Dendritic cell treated with granulocyte-macrophage colony-stimulating factor and Interleukin-4, amounts not matched to agents 40 ng/mL and 50 ng/mL, for 4 days (primary cell): Measurements from ENCODE around the gene DIP2A.

Experiments
- H3K27ac Mint-ChIP-seq: one replicate; pipeline ENCODE4 v1.8.0; 2022; ENCODE audit warnings: mild to moderate bottlenecking, mixed read lengths
- H3K27me3 Mint-ChIP-seq: one replicate; pipeline ENCODE4 v1.8.0; 2022; ENCODE audit warnings: mild to moderate bottlenecking, mixed read lengths
- H3K36me3 Mint-ChIP-seq: one replicate; pipeline ENCODE4 v1.8.0; 2022; ENCODE audit warnings: low read depth, mixed read lengths
- H3K4me1 Mint-ChIP-seq: one replicate; pipeline ENCODE4 v1.8.0; 2022; ENCODE audit warnings: low read depth, mixed read lengths
- H3K4me3 Mint-ChIP-seq: one replicate; pipeline ENCODE4 v1.8.0; 2022; ENCODE audit warnings: mild to moderate bottlenecking, moderate library complexity, mixed read lengths
- H3K9me3 Mint-ChIP-seq: one replicate; pipeline ENCODE4 v1.8.0; 2022; ENCODE audit warnings: mixed read lengths
- intact Hi-C: fragments of 100-400 bp; cut with micrococcal nuclease; formaldehyde crosslinking; loops from one replicate; pipeline ENCODE4 v1.15.0; 2022

DIP2A gene, protein sequence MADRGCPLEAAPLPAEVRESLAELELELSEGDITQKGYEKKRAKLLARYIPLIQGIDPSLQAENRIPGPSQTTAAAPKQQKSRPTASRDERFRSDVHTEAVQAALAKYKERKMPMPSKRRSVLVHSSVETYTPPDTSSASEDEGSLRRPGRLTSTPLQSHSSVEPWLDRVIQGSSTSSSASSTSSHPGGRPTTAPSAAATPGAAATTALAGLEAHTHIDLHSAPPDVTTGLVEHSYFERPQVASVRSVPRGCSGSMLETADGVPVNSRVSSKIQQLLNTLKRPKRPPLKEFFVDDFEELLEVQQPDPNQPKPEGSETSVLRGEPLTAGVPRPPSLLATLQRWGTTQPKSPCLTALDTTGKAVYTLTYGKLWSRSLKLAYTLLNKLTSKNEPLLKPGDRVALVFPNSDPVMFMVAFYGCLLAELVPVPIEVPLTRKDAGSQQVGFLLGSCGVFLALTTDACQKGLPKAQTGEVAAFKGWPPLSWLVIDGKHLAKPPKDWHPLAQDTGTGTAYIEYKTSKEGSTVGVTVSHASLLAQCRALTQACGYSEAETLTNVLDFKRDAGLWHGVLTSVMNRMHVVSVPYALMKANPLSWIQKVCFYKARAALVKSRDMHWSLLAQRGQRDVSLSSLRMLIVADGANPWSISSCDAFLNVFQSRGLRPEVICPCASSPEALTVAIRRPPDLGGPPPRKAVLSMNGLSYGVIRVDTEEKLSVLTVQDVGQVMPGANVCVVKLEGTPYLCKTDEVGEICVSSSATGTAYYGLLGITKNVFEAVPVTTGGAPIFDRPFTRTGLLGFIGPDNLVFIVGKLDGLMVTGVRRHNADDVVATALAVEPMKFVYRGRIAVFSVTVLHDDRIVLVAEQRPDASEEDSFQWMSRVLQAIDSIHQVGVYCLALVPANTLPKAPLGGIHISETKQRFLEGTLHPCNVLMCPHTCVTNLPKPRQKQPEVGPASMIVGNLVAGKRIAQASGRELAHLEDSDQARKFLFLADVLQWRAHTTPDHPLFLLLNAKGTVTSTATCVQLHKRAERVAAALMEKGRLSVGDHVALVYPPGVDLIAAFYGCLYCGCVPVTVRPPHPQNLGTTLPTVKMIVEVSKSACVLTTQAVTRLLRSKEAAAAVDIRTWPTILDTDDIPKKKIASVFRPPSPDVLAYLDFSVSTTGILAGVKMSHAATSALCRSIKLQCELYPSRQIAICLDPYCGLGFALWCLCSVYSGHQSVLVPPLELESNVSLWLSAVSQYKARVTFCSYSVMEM (N-terminal part only)

DNA sequence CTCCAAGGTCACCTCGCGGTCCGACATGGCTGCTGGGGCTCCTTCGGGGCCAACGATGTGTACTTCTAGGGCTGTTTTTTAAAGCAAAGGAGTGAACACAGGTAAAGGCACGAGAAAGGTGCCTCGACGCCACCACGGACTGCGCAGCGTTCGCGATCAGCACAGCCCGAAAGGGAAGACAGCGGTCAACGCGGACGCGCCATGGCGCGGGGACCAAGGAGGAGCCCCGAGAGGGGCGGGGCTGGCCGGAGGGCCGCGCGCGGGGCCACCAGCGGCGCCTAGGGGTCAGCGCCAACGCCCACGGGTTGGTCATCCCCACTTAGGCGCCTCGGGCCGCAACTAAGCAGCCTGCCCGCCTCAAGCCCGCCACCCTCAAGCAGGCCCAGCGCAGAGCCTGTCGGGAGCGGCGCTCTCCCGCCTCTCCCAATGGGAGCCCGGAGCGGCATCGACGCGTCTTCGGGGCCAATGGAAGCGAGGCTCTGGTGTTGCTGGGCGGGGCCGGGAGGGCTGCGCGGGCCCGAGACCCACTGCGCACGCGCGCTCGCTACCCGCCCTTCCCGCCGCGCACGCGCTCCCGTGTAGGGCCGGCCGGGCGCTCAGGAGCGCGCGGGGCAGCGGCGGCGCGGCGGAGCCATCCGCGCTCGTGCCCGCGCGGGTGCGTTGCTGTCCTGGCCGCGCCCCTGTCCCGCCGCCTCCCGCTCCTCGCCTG is at the start of gene DIP2A:
Gene DIP2A, plus strand, starts transcription at position 577 of the 709 bp plus-strand sequence. CDS start 241 bp downstream, outside the sequence.
- intact Hi-C loops: loop anchor here (1.0 to 2.0 kb wide), 2 partner anchors 134 to 177 kb away; partner anchors contain the start of genes PCNT and PRMT2
- Mint-ChIP-seq H3K27me3 (no peaks in the 10 kb centered on the region), H3K27ac (peak within 1 kb of the TSS; percentile 98), H3K4me3 (peak within 1 kb of the TSS; percentile 90), H3K4me1 (peaks cover 47% of the 10 kb centered on the region), H3K36me3 (peaks cover 67% of the 10 kb centered on the region), H3K9me3 (no peaks in the 10 kb centered on the region)

DNA sequence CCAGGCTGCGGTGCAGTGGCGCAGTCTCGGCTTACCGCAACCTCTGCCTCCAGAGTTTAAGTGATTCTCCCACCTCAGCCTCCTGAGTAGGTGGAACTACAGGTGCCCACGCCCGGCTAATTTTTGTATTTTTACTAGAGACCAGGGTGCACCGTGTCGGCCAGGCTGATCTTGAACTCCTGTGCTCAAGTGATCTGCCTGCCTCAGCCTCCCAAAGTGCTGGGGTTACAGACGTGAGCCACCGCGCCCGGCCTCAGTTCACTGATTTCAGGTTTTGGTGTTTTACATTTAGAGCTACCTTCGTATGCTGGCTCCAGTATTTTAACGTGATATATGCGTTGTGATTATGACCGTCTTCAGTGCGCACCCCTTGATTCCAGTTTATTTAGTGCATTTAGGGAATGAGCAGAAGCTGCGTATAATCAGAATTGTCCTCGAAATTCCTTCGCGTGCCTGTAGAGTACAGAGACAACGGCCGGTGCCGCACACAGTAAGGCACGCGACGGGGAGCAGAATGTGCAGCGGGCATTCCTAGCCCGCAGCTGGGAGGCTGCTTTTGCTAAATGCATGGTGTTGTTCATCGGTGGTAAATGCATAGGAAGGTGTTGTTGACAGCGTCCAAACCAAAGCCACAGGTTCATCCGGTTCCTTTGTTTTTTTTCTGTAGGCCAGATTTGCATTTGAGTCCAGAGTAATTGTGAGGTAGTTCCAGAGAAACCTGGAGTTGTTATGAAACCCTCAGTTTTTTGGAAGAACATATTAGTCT is 48.9 kb upstream of the DIP2A start:
- intact Hi-C loops: no loop called here
- Mint-ChIP-seq H3K27me3 (no peaks in the 10 kb centered on the region), H3K9me3 (no peaks in the 10 kb centered on the region), H3K27ac (no peak overlapping the region), H3K4me1 (no peaks in the 10 kb centered on the region), H3K36me3 (peaks cover 81% of the 10 kb centered on the region), H3K4me3 (no peak overlapping the region)

DNA sequence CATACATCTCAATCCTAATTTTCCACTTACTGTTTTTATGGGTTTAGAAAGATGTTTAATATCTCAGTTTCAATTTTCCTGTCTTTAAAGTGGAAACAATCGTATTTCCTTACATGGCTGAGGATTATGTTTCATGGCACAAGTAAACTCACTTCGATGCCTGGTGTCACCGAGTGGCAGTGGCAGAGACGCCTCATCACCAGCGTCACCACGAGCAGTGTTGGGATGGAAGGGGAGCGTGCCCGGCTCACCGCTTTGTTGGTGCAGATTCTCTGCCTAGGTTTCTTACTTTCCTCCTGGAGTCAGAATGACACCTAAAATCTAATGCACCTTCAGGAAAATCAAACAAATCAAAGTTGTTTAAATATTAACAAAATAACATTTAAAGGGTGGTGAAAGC is 48.2 kb upstream of the DIP2A start:
- no peaks in the 10 kb centered on the region for H3K27me3 Mint-ChIP-seq
- no peaks in the 10 kb centered on the region for H3K9me3 Mint-ChIP-seq
- H3K36me3 Mint-ChIP-seq: peaks cover 86% of the 10 kb centered on the region
- intact Hi-C loops: no loop called here
- H3K4me3 Mint-ChIP-seq: no peak overlapping the region
- H3K4me1 Mint-ChIP-seq: no peaks in the 10 kb centered on the region
- no peak overlapping the region for H3K27ac Mint-ChIP-seq

DNA sequence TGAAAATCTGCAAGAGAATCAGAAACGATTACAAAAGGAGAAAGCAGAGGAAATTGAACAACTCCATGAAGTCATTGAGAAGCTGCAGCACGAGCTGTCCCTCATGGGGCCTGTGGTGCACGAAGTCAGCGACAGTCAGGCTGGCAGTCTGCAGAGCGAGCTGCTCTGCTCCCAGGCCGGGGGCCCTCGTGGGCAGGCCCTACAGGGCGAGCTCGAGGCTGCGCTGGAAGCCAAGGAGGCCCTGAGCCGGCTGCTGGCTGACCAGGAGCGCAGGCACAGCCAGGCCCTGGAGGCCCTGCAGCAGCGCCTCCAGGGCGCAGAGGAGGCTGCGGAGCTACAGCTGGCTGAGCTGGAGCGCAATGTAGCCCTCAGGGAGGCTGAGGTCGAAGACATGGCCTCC is 47.5 kb upstream of the DIP2A start:
- no peaks in the 10 kb centered on the region for H3K4me1 Mint-ChIP-seq
- H3K27ac Mint-ChIP-seq: no peak overlapping the region
- H3K27me3 Mint-ChIP-seq: no peaks in the 10 kb centered on the region
- intact Hi-C loops: no loop called here
- H3K9me3 Mint-ChIP-seq: no peaks in the 10 kb centered on the region
- peaks cover 88% of the 10 kb centered on the region for H3K36me3 Mint-ChIP-seq
- H3K4me3 Mint-ChIP-seq: no peak overlapping the region

DNA sequence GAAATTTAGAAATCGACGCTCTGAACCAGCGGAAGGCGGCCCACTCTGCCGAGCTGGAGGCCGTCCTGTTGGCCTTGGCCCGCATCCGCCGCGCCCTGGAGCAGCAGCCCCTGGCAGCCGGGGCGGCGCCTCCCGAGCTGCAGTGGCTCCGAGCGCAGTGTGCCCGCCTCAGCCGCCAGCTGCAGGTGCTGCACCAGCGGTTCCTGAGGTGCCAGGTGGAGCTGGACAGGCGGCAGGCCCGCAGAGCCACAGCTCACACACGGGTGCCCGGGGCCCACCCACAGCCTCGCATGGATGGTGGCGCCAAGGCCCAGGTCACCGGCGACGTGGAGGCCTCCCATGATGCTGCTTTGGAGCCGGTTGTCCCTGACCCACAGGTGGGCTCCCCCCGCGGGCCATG is 47.0 kb upstream of the DIP2A start:
- Mint-ChIP-seq H3K4me1 (no peaks in the 10 kb centered on the region), H3K27ac (no peak overlapping the region), H3K36me3 (peaks cover 91% of the 10 kb centered on the region), H3K9me3 (no peaks in the 10 kb centered on the region), H3K4me3 (no peak overlapping the region), H3K27me3 (no peaks in the 10 kb centered on the region)
- intact Hi-C loops: no loop called here

DNA sequence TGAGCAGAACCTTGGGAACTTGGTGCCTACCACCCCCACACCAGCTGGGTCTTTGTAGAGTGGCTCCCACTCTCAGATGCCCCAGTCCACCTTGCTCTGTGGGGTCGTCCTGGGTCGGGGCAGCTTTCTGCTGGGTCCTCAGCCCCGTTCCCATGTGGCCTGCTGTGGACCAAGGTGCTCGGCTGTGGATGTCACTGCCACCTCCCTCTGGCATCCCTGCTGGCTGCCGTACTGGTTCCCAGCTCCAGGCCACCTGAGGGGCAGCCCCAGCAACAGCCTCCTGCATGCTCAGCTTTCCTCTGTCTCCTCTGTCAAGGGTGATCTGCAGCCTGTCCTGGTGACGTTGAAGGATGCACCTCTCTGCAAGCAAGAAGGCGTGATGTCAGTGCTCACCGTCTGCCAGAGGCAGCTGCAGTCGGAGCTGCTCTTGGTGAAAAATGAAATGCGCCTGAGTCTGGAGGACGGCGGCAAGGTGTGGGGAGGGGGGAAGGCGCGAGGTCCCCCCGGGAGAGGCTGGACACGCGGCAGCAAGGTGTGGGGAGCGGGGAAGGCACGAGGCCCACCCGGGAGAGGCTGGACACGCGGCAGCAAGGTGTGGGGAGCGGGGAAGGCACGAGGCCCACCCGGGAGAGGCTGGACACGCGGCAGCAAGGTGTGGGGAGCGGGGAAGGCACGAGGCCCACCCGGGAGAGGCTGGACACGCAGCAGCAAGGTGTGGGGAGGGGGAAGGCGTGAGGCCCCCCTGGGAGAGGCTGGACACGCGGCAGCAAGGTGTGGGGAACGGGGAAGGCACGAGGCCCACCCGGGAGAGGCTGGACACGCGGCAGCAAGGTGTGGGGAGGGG is 45.9 kb upstream of the DIP2A start:
- Mint-ChIP-seq H3K4me3 (no peak overlapping the region), H3K27me3 (no peaks in the 10 kb centered on the region), H3K36me3 (peaks cover 89% of the 10 kb centered on the region), H3K9me3 (no peaks in the 10 kb centered on the region), H3K4me1 (no peaks in the 10 kb centered on the region), H3K27ac (no peak overlapping the region)
- intact Hi-C loops: no loop called here

DNA sequence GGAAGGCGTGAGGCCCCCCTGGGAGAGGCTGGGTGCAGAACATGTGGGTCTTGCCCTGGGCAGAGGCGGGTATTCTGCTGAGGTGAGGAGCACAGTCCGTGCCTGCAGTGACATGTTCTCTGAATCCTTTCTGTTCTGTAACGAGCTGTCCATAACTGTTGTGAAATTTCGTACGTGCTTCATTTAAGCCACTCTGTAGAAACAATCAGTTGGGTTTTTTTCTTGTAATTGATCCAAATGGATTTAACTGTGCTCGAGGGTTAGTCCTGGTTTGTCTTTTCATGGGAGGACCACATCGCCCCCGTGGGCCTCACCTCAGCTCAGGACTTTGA is 45.4 kb upstream of the DIP2A start:
- no peaks in the 10 kb centered on the region for H3K27me3 Mint-ChIP-seq
- H3K4me1 Mint-ChIP-seq: no peaks in the 10 kb centered on the region
- intact Hi-C loops: no loop called here
- no peaks in the 10 kb centered on the region for H3K9me3 Mint-ChIP-seq
- peaks cover 86% of the 10 kb centered on the region for H3K36me3 Mint-ChIP-seq
- H3K4me3 Mint-ChIP-seq: no peak overlapping the region
- H3K27ac Mint-ChIP-seq: no peak overlapping the region

DNA sequence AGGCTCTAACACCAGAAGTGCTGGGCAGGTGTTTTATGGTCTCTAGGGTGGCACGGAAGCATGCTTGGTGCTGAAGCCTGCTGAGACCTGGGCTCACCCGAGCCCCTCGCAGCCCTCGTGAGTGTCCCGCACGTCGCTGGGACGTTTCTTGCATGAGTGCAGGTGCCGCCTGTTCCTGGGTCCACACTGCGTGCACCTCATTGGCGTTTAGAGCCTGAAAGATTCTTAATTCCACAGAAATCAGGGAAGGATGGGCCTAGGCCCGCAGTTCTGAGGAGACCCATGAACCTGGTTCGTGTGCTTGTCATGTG is 43.8 kb upstream of the DIP2A start:
- H3K9me3 Mint-ChIP-seq: no peaks in the 10 kb centered on the region
- intact Hi-C loops: no loop called here
- peaks cover 89% of the 10 kb centered on the region for H3K36me3 Mint-ChIP-seq

DNA sequence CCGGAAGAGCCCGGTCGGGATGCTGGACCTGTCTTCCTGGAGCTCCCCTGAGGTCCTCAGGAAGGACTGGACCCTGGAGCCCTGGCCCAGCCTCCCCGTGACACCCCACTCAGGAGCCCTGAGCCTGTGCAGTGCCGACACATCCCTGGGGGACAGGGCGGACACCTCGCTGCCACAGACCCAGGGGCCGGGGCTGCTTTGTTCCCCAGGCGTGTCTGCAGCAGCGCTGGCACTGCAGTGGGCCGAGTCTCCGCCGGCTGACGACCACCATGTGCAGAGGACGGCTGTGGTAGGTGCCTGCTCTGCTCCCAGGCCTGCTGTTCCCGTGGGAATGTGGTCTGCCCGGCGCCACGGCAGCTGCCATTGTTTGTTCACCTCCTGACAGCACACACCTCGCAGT is 42.1 kb upstream of the DIP2A start:
- peaks cover 89% of the 10 kb centered on the region for H3K36me3 Mint-ChIP-seq
- intact Hi-C loops: no loop called here
- H3K9me3 Mint-ChIP-seq: no peaks in the 10 kb centered on the region
- no peak overlapping the region for H3K4me3 Mint-ChIP-seq
- no peak overlapping the region for H3K27ac Mint-ChIP-seq
- no peaks in the 10 kb centered on the region for H3K4me1 Mint-ChIP-seq
- no peaks in the 10 kb centered on the region for H3K27me3 Mint-ChIP-seq

More for the DNA sequence above, 43.8 kb upstream of the DIP2A start:
- no peaks in the 10 kb centered on the region for H3K4me1 Mint-ChIP-seq
- H3K27ac Mint-ChIP-seq: no peak overlapping the region
- no peaks in the 10 kb centered on the region for H3K27me3 Mint-ChIP-seq
- H3K4me3 Mint-ChIP-seq: no peak overlapping the region

DNA sequence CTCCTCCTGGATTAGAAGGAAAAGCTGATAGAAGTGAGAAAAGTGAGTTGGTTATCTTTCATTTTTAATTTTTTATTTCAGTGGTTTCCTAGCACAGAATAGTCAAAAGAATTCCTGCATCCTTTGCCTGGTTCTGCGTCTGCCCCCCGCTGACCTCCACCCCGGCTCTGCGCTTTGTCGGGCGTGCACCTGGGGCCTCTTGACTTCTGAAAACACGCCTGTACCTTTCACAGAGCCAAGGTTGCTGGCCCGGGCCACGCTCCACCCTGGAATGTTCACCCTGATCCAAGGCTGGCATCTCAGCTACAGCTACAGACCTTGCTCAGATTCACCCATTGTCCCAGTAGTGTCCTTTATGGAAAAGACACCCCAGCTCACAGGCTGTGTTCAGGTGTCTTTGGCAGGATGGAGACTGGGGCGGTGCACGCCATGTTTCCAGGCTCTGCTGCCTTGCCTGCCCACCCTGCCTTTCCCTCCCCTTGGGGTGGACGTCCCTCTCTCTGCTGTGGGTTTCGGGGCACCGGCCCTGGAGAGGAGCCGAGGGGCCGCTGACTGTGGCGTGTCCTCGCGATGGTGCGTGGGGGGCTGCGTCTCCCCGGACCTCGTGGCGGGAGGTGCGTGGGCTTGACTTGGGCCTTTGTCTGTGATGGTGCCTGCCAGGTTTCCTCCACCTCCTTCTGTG is 40.3 kb upstream of the DIP2A start:
- Mint-ChIP-seq H3K9me3 (no peaks in the 10 kb centered on the region), H3K27me3 (no peaks in the 10 kb centered on the region), H3K4me3 (no peak overlapping the region), H3K4me1 (peaks cover 4% of the 10 kb centered on the region), H3K36me3 (peaks cover 87% of the 10 kb centered on the region), H3K27ac (no peak overlapping the region)
- intact Hi-C loops: no loop called here

DNA sequence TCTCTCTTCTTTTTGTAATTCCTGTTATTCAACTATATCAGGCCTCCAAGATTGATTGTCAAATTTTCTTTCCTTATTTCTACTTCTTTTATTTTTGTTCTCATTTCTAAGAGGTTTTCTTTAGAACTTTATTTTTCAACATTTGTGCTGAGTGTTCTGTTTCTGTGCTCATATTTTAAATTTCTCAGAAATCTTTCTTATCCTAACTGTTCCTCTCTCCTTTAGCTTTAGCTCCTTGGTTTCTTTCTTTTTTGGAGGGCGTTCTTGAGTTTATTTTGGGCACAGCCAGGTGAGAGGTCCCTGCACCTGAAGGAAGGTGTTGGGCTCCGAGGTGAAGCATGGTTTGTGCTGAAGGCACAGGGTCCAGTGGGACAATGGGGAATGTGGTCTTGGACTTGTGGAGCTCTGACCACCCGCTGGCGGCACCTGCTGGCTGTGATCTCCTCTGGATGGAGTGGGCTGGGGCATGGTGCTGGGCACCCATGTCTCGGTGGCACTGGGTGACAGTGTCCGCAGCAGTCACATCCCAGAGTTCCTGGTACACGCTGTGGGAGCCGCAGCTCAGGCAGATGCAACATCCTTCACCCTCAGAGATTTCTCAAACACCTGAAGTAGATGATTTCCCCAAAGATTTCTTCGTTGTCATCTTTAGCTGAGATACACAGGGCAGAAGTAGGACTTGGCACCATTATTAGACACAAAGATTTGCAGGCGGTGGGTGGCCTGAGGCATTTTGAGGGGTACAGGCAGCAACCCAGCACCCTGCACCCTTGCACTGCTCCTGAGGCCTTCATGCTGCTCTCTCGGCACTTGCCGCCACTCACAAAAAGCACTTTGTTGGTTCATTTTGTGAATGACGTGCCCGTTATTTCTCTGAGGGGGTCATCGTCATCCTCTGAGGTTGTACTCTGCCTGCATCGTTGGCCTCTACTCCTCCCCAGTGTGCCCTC is 38.2 kb upstream of the DIP2A start:
- Mint-ChIP-seq H3K27me3 (no peaks in the 10 kb centered on the region), H3K27ac (no peak overlapping the region), H3K4me1 (peaks cover 9% of the 10 kb centered on the region), H3K4me3 (no peak overlapping the region), H3K9me3 (no peaks in the 10 kb centered on the region), H3K36me3 (peaks cover 78% of the 10 kb centered on the region)
- intact Hi-C loops: no loop called here
